ENCODE measurements around the gene DHX15.

DHX15 gene

DNA sequence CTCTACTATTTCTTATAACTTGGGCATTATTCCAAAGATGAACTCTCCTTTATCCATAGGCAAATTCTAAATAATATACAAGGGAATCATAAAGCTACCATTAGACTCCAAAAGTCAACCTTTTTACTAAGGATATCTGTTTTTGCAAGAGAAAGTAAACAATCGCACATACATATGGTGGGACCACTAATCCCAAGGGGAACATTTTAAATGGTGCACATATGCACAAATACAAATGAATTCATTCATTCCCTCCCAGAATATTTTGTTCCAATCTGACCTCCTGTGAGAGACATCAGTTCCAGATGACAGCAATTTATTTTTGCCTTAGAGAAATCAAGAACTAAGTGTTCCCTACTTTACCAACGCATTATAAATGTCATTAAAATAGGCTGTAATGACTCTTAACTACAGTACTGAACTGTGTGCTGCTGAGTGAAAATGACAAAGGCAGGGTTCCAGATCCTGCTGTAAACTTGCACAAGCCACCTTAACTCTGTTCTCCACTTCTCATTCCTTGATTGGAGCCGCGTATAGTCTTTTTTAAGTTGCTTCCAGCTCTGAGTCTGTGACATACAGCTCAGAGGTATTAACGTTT, 2.0 kb downstream of the DHX15 start:
- no peak for DNase-seq (ENCODE audit: low spot score)

DNA sequence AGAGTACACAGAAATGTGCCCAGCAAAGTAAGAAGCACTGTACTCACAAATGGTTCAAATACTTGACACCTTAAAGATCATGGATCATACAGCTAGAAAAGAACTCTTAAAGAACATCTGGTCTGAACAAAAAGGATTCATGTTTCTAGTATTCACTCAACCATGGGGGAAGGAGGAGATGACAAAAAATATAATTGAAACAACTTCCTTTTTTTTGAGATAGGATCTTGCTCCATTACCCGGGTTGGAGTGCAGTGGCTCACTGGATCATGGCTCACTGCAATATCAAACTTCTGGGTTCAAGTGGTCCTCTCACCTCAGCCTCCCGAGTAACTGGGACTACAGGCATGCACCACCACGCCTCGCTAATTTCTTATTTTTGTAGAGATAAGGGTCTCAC, 6.0 kb downstream of the DHX15 start:
- no peak for DNase-seq (ENCODE audit: low spot score)

DNA sequence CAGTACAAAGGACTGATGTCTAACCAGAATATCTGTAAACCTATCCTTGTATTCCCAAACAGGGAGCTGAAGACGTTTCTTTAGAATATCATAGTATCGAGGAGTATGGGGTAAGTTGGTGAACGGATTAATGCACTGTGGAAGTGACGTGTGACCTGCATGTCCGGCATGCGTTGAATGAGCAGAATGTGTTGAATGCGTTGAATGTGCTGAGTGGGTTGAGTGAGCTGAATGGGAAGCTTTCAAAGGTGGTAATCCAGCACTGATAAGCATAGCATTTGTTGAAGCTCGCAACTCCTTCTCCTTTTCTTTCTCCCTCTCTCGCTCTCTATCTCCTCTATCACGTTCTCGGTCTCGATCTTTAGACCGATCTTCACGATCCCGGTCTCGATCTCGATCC, 8.1 kb downstream of the DHX15 start:
- no peak for DNase-seq (ENCODE audit: low spot score)

DNA sequence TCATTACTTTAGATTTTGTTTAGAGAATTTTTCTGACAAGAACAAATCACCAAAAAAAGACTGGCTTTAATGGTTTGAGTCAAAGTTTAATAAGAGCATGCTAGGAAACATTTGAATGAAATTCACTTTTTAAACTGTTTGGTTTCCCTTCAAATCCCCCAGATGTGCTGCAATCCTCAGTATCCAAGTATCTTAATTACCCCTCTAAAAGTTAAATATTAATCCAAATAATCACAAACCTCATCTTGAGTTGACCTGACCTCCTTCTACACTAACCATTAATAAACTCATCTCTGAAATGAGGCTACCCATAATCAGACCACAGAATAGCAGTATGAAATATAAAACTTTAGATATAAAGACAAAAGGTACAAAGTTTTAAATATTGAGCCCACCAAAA, 10.1 kb downstream of the DHX15 start:
- no peak for DNase-seq (ENCODE audit: low spot score)

DNA sequence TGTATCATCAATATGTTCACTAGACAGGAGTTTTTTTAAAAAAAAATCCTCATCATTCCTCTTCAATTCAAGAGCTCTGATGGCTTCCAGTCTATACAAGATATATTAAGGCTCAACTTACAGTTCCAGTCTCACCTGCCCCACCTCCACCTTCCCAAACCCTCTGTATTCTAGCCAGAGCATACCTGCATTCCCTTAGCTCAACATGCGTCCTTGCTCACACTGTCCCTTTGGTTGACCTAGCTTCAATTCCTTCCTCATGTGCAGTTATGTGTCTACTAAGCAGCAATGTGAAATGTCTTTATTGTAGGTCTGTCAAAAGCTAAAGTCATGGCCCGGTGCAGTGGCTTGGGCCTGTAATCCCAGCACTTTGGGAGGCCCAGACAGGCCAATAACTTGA, 10.8 kb downstream of the DHX15 start:
- no peak for DNase-seq (ENCODE audit: low spot score)

DNA sequence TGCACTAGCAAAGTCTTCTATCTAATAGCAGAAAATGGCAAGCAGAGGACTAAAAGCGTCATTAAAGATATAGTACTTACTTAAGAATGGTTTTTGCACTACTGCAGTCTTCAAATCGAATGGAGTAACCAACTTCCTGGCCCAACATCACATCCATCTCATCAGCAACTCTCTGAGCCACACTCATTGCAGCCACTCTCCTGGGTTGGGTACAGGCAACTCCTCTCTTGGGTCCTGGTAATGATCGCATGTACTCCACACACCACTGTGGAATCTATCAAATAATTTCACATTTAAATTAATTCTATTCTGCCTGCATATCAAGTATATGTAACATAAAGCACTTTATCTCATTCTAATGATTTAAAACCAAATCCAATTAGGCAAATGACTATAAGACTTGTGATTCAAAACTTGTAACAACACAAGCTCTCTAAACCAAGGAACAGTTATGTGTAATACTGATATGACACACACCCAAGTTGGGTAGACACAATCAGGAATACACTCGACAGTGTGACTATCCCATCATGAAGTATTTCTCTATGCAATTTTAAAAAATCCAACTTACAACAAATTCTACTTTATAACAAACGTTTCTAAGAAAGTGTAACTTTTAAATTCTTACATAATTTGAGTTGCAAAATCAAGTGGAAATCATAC, 13.6 kb downstream of the DHX15 start:
- no peak for DNase-seq (ENCODE audit: low spot score)

DNA sequence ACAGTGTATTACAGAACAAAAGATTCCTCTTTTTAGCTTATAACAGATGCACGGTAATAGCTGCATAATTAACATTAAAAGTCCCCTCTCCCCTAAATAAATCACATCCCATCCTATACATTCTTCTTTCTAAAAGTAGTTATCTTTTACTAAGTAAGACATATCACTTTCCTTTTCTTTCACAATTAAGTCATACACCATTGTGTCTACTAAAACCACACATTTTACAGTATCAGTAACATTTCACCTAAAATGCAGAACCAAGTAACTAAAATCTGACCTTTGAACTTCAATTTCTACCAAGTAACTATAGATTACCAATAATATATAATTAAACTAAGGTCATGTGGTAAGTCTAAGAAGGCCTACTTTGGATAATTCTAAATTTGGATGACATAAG, 14.2 kb downstream of the DHX15 start:
- DNase-seq (ENCODE audit: low spot score) = no peak

DNA sequence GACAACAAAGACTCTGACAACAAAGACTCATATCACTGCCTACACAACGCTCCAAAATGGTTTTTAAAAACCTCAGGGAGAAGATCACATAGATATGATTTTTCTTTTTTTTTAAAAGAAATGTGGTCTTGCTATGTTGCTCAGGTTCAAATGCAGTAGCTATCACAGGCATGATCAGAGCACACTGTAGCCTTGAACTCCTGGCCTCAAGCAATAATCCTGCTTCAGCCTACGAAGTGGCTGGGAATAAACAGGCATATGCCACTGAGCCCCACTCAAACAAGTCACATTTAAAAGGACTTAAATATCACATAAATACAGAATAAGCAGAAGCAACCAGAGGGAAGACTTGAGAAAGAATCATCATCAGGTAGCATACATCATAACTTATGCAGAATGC, 14.7 kb downstream of the DHX15 start:
- no peak for DNase-seq (ENCODE audit: low spot score)

DNA sequence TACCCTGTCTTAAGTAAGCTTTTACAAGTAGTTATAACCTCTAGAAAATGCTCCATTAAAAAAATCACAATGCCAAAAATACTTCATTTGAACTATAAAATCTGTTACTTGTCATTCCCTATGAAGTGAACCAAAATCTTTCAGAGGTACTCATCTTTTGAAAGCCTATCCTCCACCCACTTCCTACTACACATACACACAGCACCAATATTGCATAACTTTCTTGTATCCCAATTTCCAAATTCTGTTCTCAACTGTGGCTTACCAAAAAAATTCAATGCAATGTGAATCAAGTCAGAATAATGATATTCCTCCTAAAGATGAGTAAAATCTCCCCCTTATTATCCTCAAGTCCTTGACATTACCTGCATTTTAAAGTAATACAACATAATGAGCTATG, 15.9 kb downstream of the DHX15 start:
- DNase-seq (ENCODE audit: low spot score) = no peak

DNA sequence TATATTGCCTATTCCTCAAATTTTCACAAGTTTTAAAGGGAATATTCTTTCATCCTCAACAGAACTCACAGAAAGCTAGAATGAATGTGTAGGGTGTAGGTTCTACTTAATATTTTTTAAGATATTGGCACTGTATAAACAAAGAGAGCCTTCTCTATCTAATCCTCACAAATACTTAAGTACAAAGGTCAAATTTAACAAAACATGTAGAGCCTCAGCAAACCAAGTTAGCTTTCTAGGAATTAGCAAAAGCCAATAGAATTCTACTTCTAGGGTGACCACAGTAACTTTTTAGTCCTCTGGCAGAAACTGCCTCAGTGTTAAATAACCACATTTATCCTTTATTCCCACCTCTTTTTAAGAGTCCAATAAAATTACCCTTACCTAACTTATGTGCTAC, 19.3 kb downstream of the DHX15 start:
- no peak for DNase-seq (ENCODE audit: low spot score)

DNA sequence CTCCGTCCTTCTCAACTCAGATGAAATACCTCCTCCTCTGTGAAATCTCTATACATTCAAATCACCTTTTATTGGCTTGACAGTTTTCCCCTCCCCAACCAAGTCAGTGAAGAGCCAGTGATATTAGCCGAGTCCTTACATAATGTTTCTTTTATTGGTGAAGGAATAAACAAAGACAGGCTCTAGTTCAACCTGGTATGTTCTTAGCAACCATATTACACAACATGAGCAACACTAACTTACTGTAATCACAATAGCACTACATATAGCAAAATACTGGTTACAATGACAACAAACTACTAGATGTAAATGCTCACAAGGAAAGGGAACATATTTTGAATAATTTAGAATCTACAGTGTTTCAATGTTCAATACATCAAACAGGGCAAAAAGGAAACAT, 19.9 kb downstream of the DHX15 start:
- no peak for DNase-seq (ENCODE audit: low spot score)

DNA sequence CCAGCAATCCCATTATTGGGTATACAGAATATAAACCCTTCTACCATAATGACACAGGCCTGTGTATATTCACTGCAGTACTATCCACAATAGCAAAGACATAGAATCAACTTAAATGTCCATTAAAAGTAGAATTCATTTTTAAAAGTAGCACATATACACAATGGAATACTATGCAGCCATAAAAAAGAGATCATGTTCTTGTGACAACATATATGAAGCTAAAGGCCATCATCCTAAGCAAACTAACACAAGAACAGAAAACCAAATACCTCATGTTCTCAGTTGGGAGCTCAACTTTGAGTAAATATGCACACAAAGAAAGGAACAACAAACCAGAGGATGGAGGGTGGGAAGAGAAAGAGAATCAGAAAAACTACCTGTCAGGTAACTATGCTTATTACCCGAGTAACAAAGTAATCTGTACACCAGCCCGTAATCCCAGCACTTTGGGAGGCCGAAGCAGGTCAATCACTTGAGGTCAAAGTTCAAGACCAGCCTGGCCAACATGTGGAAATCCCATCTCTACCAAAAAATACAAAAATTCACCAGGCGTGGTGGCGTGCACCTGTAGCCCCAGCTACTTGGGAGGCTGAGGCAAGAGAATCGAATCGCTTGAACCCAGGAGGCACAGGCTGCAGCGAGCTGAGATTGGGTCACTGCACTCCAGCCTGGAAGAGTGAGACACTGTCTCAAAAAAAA, 22.8 kb downstream of the DHX15 start:
- no peak for DNase-seq (ENCODE audit: low spot score)

DNA sequence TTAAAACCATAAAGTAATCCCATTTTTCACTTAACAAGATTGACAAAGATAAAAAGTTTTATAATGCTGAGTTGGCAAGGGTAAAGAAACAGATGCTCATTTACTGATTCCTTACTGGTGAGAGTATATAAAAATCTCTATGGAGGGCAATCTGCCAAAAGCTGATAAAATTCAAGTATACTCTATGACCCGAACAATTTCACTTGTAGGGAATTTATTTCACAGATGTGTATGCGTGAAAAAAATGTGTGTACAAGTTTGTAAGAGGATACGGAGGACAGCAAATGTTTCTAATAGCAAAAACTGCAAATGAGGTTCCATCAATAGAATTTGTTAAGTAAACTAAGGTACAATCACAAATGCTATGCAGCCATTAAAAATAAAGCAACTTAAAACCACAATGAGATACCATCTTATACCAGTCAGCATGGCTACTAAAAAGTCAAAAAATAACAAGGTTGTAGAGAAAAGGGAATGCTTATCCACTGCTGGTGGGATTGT, 23.4 kb downstream of the DHX15 start:
- DNase-seq (ENCODE audit: low spot score) = no peak

DNA sequence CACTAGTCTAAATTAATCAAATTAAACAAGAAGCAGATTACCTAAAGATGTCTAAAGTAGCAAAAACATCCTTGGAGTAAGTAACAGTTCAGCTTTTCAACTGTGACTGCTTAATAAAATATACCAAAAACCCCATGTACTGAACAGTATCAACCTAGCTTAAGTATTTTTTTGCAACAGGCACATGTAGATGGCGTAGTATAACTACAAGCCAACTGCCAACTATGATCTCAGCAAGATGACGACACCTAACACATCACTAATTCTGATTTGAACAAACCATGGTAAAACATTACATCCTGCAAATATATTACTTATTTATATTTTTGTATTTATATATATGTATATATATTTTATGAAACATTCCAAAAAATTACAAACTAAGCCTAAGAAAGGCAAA, 24.5 kb downstream of the DHX15 start:
- no peak for DNase-seq (ENCODE audit: low spot score)

DNA sequence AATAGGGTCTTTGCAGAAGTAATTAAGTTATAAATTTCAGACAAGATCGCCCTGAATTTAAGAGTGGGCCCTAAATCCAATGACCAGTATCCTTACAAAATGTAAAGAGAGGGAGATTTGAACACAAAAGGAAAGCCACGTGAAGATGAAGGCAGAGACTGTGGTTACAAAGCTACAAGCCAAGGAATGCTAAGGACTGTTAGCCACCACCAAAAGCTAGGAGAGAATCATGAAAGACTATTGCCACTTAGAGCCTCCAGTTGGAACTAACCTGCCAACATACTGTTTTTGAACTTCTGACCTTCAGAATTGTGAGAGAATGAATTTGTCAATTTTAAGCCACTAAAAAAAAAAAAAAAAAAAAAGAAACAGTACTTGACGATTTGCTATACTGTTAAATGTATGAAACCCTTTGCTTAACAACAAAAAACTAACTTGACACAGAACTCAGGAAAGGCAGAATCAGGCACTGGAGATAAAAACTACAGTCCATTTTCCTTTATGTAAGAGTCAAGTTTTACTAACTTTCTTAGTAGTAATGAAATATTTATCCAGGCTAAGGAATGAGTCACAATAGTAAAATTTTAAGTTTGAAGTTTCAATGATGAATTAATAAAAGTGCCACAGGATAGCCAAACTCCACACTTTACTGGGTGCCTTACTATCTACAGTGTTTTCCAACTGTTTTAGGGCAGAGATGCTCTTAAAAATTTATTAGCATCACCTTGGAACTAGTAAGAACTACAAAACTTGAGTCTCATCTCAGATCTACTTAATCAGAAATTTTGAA, 25.1 kb downstream of the DHX15 start:
- DNase-seq (ENCODE audit: low spot score) = peak; percentile 13

DNA sequence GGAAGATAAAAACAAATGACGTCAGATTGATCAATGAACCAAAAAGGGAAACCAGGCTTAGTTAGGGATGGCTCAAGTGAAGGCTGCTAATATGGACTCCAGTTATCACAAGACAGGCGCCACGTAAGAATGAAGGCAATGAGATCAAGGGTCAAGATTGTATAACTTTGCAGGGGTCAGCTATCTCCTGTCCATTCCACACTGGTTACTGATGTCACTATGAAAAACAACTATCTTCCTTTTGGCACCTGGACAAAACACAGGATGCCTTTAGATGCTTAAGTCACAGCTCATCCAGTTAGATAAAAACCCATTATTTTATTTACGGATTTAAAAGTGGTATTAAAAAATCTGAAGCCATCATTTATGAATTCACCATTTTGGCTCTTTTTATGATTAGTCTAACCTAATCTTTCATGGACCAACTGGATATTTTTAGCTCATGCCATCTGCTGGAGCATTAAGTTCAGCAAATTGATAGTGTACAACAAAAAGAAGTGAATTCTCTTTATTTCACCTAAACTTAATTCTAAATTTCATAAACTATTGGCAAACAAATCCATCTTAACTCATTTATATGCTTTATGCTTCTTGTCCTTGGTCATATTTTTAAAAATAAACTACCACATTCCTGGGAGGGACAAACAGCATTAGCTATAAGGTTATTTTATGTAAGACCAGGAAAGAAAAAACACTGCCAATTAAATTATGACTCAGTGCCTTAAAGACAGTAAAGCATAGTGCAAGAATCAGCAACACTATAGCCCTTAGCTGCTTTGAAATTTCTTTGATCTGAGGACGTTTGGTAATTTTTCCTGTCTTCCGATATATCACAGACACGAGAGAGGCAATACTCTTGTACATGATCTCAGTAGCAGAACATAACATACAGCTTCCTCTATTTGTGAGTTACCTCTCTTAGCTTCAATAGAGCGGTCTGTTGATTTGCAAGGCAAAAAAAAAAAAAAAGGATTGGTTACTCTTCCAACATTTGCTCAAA, 27.0 kb downstream of the DHX15 start:
- no peak for DNase-seq (ENCODE audit: low spot score)

DNA sequence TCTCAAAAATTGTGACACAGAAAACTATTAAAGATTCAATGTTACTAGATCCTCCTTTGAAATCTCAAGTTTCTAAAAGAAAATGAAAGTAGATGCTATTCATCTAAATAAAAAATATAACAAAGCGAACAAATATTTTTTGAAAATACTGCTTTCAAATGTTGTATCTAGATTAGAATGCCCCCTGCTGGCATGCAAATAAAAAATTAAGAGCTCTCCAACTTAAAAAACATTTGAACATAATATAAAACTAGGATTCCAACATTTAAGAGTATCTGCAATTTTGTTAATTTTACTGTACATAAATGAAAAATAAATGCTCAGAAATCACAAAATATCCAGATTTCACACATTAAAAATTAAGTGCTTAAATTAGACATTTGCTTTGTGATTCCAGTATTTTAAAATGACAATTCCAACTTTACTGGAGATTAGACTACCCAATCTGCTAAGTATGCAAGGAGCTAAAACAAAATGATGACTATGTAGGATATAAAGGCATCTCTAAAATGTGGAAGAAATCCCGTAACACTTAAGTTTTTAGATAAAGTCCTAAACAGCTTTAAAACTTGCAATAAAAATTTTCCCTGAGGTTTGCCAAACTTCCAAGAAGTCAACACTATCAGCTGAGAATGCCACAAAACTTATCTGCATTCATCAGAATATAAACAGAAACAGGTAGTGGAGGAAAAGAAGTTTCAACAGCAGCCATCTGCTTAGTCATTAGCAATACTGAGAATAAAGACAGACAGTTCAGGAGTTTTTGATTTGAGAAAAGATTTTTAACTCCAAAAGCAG, 32.7 kb downstream of the DHX15 start:
- DNase-seq (ENCODE audit: low spot score) = no peak

DNA sequence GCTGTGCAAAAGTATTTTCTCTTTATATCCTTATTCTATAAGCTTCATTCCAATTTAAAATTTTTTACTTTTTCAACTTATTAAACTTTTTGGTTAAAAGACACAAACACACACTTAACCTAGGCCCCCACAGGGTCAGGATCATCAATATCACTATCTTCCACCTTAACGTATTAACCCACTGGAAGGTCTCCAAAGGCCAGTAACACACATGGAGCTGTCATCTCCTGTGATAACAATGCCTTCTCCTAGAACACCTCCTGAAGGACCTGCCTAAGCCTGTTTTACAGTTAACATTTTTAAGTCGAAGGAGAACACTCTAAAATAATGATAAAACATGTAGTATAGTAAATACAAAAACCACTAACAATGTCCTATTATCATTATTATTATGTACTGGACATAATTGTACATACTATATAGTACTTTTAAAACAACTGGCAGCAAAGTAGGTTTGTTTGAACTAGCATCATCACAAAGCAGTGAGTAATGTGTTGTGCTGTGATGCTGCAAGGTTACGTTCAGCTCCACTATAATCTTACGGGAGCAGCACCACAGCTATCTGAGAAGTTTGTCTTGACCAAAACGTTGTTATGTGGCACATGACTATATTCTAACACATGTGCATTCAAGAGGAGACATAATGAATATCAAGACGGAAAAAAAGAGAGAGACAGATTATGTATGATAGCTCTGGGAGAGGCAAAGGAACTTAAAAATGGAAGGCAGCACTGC, 33.7 kb downstream of the DHX15 start:
- DNase-seq (ENCODE audit: low spot score) = no peak

DNA sequence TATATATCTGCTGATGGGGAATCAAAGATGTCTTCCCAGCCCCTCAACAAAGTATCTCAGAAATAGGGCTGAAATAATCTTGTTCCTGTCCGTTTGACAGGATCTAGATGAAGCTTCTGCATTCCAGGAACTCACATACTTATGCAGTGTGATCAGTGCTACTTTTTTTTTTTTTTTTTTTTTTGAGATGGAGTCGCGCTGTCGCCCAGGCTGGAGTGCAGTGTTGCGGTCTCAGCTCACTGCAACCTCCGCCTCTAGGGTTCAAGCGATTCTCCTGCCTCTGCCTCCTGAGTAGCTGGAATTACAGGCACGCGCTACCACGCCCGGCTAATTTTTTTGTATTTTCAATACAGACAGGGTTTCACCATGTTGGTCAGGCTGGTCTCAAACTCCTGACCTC, 36.4 kb downstream of the DHX15 start:
- DNase-seq (ENCODE audit: low spot score) = no peak
